HCT116 (cell line): ENCODE measurements around the gene PPRC1.

Experiments
- CEBPB ChIP-seq: IDR thresholded peaks from 2 replicates; pipeline ENCODE4 v1.6.1; 2012; ENCODE audit warnings: low read depth
- EZH2phosphoT487 ChIP-seq: fragments of 200-600 bp; IDR thresholded peaks from 2 replicates; pipeline ENCODE4 v1.6.1; 2018; ENCODE audit warnings: antibody characterized with exemption, borderline replicate concordance
- JUND ChIP-seq: IDR thresholded peaks from 2 replicates; pipeline ENCODE4 v1.6.1; 2012
- POLR2A ChIP-seq: IDR thresholded peaks from 2 replicates; pipeline ENCODE4 v1.7.0; 2011; ENCODE audit warnings: borderline replicate concordance; ENCODE audit not compliant: insufficient read depth, insufficient read length; ENCODE audit errors: extremely low read depth
- SIN3A ChIP-seq: IDR thresholded peaks from 2 replicates; pipeline ENCODE4 v1.6.1; 2012; ENCODE audit warnings: low read depth
- SP1 ChIP-seq: IDR thresholded peaks from 2 replicates; pipeline ENCODE4 v1.6.1; 2012; ENCODE audit warnings: low read depth
- YY1 ChIP-seq: IDR thresholded peaks from 2 replicates; pipeline ENCODE4 v1.6.1; 2011; ENCODE audit warnings: low read length, low read depth, moderate library complexity, mild to moderate bottlenecking; ENCODE audit not compliant: insufficient replicate concordance; ENCODE audit errors: extremely low read depth
- TF ChIP-seq, protein P1 (sequence below), 3 experiments: fragments of 200-600 bp in 1 of 3; sonication (generic) in 1 of 3; IDR thresholded peaks in 2 of 3; conservative IDR thresholded peaks in 1 of 3; 2 replicates each; pipeline ENCODE4 v1.5.1; 2012 to 2017; ENCODE audit warnings: low read depth in 2 of 3, low read length in 2 of 3, antibody characterized with exemption in 1 of 3, borderline replicate concordance in 1 of 3, control low read depth in 1 of 3, mild to moderate bottlenecking in 1 of 3, mixed read lengths in 1 of 3, mixed run types in 1 of 3, moderate library complexity in 1 of 3; ENCODE audit not compliant: insufficient read depth in 1 of 3

DNA sequence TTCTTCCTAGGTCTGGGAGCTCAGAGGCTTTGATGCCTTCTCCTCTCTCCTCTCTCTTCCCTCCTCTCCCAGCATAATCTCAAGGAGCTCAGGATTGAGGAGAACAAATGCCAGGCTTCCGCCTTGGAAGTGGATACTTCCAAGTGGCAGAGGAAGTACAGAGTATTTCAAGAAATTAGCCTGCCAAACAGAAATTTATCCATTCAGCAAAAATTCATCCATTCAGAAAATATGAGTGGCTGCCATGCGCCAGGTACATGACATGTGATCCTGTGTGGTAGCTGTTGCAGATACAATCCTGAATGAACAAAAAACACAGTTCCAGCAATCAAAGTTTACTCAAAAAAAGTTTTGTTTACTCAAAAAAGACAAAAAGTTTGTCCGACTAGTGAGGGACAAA is 37.8 kb downstream of the PPRC1 start:
- TF ChIP-seq, protein P1, sequence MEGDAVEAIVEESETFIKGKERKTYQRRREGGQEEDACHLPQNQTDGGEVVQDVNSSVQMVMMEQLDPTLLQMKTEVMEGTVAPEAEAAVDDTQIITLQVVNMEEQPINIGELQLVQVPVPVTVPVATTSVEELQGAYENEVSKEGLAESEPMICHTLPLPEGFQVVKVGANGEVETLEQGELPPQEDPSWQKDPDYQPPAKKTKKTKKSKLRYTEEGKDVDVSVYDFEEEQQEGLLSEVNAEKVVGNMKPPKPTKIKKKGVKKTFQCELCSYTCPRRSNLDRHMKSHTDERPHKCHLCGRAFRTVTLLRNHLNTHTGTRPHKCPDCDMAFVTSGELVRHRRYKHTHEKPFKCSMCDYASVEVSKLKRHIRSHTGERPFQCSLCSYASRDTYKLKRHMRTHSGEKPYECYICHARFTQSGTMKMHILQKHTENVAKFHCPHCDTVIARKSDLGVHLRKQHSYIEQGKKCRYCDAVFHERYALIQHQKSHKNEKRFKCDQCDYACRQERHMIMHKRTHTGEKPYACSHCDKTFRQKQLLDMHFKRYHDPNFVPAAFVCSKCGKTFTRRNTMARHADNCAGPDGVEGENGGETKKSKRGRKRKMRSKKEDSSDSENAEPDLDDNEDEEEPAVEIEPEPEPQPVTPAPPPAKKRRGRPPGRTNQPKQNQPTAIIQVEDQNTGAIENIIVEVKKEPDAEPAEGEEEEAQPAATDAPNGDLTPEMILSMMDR (IDR thresholded peaks at IDR 0.05 in 2 of 3, conservative IDR thresholded peaks at IDR 0.05 in 1 of 3; ENCODE audit: borderline replicate concordance in 1 of 3, insufficient read depth in 1 of 3, low read depth in 2 of 3, low read length in 2 of 3): no peak
- TF ChIP-seq SP1 (no peak), SIN3A (no peak), EZH2phosphoT487 (no peak), POLR2A (no peak), CEBPB (no peak), YY1 (no peak), JUND (no peak)
